K562 (cell line): Measurements from ENCODE around the gene IP6K2. TPM values are rescaled to one million over a fixed set of nuclear protein-coding genes. Genes with fewer than 3 reads are reported as not detected.

Experiments used
- ARID2 ChIP-seq: fragments of 450-650 bp; IDR thresholded peaks from 2 replicates; pipeline ENCODE4 v1.6.1; 2017; ENCODE audit warnings: antibody characterized with exemption, mild to moderate bottlenecking
- C11orf30 ChIP-seq: fragments of 450-650 bp; IDR thresholded peaks from 2 replicates; pipeline ENCODE4 v1.6.1; 2016; ENCODE audit warnings: low read depth, mild to moderate bottlenecking
- ESRRB ChIP-seq: fragments of 250-450 bp; sonication (Bioruptor Pico); IDR thresholded peaks from 2 replicates; pipeline ENCODE4 v1.5.0; 2020; ENCODE audit warnings: mild to moderate bottlenecking, moderate library complexity, borderline replicate concordance
- EZH2 ChIP-seq: IDR thresholded peaks from 2 replicates; pipeline ENCODE4 v1.6.1; 2012; ENCODE audit warnings: low read depth, mild to moderate bottlenecking, inconsistent platforms, low read length, borderline replicate concordance
- FOXK2 ChIP-seq, 2 experiments: fragments of 450-650 bp; IDR thresholded peaks in 1 of 2; conservative IDR thresholded peaks in 1 of 2; 2 replicates each; pipeline ENCODE4 v1.6.1; 2016; ENCODE audit warnings: low read depth in 2 of 2, mild to moderate bottlenecking in 1 of 2
- HDAC1 ChIP-seq, 2 experiments: fragments of 450-650 bp; IDR thresholded peaks; 2 replicates each; pipeline ENCODE4 v1.6.1; 2016 to 2017; ENCODE audit warnings: inconsistent platforms in 1 of 2, mild to moderate bottlenecking in 1 of 2, moderate library complexity in 1 of 2
- KLF16 ChIP-seq: IDR thresholded peaks from 2 replicates; pipeline ENCODE4 v1.6.1; 2016; ENCODE audit warnings: antibody characterized with exemption
- L3MBTL2 ChIP-seq: fragments of 450-650 bp; IDR thresholded peaks from 2 replicates; pipeline ENCODE4 v1.6.1; 2016; ENCODE audit warnings: mild to moderate bottlenecking, moderate library complexity
- LEF1 ChIP-seq: fragments of 450-650 bp; IDR thresholded peaks from 2 replicates; pipeline ENCODE4 v1.6.1; 2016; ENCODE audit warnings: mild to moderate bottlenecking
- NEUROD1 ChIP-seq: fragments of 150-350 bp; IDR thresholded peaks from 2 replicates; pipeline ENCODE4 v1.6.1; 2014; ENCODE audit warnings: borderline replicate concordance, low read length, low read depth; ENCODE audit not compliant: partially characterized antibody
- NUFIP1 ChIP-seq: fragments of 450-650 bp; IDR thresholded peaks from 2 replicates; pipeline ENCODE4 v1.6.1; 2018; ENCODE audit not compliant: partially characterized antibody
- RBM14 ChIP-seq: fragments of 200-400 bp; formaldehyde crosslinking; IDR thresholded peaks from 2 replicates; pipeline ENCODE4 v1.6.1; 2018; ENCODE audit warnings: low read depth, mild to moderate bottlenecking, low read length, moderate library complexity, borderline replicate concordance; ENCODE audit not compliant: insufficient read depth
- SETDB1 ChIP-seq: IDR thresholded peaks from one replicate; pipeline ENCODE4 v1.6.1; 2012; ENCODE audit warnings: low read length, control low read depth, inconsistent platforms
- SIN3B ChIP-seq: fragments of 450-650 bp; IDR thresholded peaks from 2 replicates; pipeline ENCODE4 v1.6.1; 2017; ENCODE audit warnings: low read depth, mild to moderate bottlenecking, moderate library complexity
- TAF1 ChIP-seq: IDR thresholded peaks from 2 replicates; pipeline ENCODE4 v1.6.1; 2011; ENCODE audit warnings: mild to moderate bottlenecking, low read length, moderate library complexity; ENCODE audit not compliant: insufficient read depth, control insufficient read depth, severe bottlenecking; ENCODE audit errors: extremely low read depth
- TAF15 ChIP-seq: fragments of 200-400 bp; formaldehyde crosslinking; IDR thresholded peaks from 2 replicates; pipeline ENCODE4 v1.6.1; 2017; ENCODE audit warnings: mild to moderate bottlenecking, low read depth, low read length, moderate library complexity
- YBX1 ChIP-seq: fragments of 450-650 bp; IDR thresholded peaks from 2 replicates; pipeline ENCODE4 v1.7.1; 2016; ENCODE audit warnings: mild to moderate bottlenecking
- ZKSCAN1 ChIP-seq: fragments of 150-350 bp; IDR thresholded peaks from 2 replicates; pipeline ENCODE4 v1.6.1; 2016; ENCODE audit warnings: low read depth, low read length
- ZNF165 ChIP-seq: fragments of 250-450 bp; sonication (Bioruptor Pico); IDR thresholded peaks from 2 replicates; pipeline ENCODE4 v1.4.0; 2020; ENCODE audit warnings: borderline replicate concordance
- ZNF778 ChIP-seq: fragments of 450-650 bp; formaldehyde crosslinking; IDR thresholded peaks from 2 replicates; pipeline ENCODE4 v1.4.0; 2020; ENCODE audit warnings: mild to moderate bottlenecking, moderate library complexity
- polyA plus RNA-seq, 8 experiments: library from polyadenylated mRNA; depleted of rRNA in 4 of 8; stranded (reverse) in 5 of 8; unstranded in 3 of 8; fragments of >200 nt; fragmentation: Nextera tagmentation in 2 of 8; fragmentation: Illumina TruSeq in 1 of 8; extraction: Ambion mirVana in 2 of 8; extraction: Trizol in 1 of 8; gene quantifications; 2 replicates each; pipeline versions ENCODE4 v1.2.1 to v1.2.3, GENCODE V29; 2011 to 2014; ENCODE audit warnings: inconsistent platforms in 1 of 8, missing spikeins in 1 of 8
- total RNA-seq, 7 experiments: library from RNA; depleted of rRNA in 6 of 7; stranded (reverse); fragments of >200 nt in 6 of 7; fragmentation: Illumina TruSeq in 2 of 7; extraction: Trizol in 2 of 7; gene quantifications; 2 replicates each; pipeline versions ENCODE4 v1.2.1 to v1.2.3, GENCODE V29; 2011 to 2021; ENCODE audit warnings: low replicate concordance in 1 of 7
- TF ChIP-seq, protein P1 (sequence below), 2 experiments: fragments of 150-350 bp in 1 of 2; IDR thresholded peaks; 2 replicates each; pipeline ENCODE4 v1.6.1; 2012 to 2016; ENCODE audit warnings: low read depth in 2 of 2, low read length in 2 of 2, mild to moderate bottlenecking in 1 of 2, moderate library complexity in 1 of 2
- TF ChIP-seq, protein P2 (sequence below), 2 experiments: IDR thresholded peaks in 1 of 2; conservative IDR thresholded peaks in 1 of 2; 2 replicates each; pipeline ENCODE4 v1.6.1; 2016; ENCODE audit warnings: low read depth in 2 of 2, mild to moderate bottlenecking in 1 of 2, missing compliant biosample characterization in 1 of 2, missing genetic modification characterization in 1 of 2, moderate library complexity in 1 of 2

Gene IP6K2
- total and polyA plus RNA-seq, 9 of the 15 experiments (the other 6 are each of a cell fraction or from before 2014, with no cell fraction given): 19.6 to 78.1 (median 48.0) TPM

DNA sequence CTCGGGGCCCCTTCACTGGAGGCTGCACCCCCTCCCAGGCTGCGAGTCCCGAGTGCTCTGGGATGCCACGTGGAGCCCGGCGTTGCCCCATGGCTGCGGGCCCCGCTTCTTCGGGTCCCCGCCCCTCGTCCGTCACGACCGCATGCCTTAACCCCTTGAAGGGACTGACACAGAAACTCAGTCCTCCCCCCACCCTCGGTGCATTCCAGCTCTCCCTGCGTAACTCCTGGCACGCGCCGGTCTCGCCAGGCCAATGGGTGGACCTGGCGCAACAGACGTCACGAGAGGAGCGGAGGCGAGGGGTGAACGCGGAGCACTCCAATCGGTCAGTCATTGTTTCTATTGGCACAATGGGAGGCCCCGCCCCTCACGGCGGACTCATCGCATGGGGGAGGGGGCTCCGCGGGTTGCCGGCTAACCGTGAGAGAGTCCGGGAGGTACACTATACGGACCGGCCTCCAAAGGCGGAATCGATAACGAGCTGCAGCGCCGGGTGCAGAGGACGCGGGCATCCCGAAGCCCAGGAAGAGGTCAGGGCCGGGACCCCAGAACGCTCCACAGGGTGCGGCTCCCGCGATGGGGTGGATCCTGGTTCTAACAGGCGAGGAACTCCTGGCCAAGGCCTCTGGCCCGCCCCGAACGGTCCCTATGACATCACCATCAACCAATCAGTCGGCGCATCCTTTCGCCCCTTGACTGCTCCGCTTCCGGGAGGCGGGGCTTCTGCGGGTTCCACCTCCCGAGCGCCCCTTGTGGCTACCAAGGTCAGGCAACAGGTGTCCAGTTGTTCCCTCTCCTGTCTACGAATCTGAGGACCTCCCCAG is 53.3 kb downstream of the IP6K2 start (continued):
- TF ChIP-seq KLF16 (no peak), C11orf30 (no peak), L3MBTL2 (peak; percentile 90), NEUROD1 (no peak), ESRRB (CRISPR knock-in tag) (no peak), SIN3B (no peak), ZKSCAN1 (0 out of 2 replicates have a peak, but pooled peaks have one; percentile 22), TAF15 (no peak), YBX1 (no peak), NUFIP1 (no peak), FOXK2 (conservative IDR thresholded peaks at IDR 0.05 in 1 of 2, IDR thresholded peaks at IDR 0.05 in 1 of 2; ENCODE audit: low read depth in 2 of 2) (peak; percentile 53 to 56; a peak in 2 of 4 replicates), ZNF778 (CRISPR knock-in tag) (no peak), ZNF165 (CRISPR knock-in tag) (no peak), SETDB1 (no peak), RBM14 (no peak), HDAC1 (IDR thresholded peaks at IDR 0.05) (peak in 1 of 2 experiments; percentile 70; a peak in 1 of 4 replicates), EZH2 (no peak), LEF1 (peak; percentile 60), ARID2 (no peak), TAF1 (no peak)
- TF ChIP-seq, protein P1, sequence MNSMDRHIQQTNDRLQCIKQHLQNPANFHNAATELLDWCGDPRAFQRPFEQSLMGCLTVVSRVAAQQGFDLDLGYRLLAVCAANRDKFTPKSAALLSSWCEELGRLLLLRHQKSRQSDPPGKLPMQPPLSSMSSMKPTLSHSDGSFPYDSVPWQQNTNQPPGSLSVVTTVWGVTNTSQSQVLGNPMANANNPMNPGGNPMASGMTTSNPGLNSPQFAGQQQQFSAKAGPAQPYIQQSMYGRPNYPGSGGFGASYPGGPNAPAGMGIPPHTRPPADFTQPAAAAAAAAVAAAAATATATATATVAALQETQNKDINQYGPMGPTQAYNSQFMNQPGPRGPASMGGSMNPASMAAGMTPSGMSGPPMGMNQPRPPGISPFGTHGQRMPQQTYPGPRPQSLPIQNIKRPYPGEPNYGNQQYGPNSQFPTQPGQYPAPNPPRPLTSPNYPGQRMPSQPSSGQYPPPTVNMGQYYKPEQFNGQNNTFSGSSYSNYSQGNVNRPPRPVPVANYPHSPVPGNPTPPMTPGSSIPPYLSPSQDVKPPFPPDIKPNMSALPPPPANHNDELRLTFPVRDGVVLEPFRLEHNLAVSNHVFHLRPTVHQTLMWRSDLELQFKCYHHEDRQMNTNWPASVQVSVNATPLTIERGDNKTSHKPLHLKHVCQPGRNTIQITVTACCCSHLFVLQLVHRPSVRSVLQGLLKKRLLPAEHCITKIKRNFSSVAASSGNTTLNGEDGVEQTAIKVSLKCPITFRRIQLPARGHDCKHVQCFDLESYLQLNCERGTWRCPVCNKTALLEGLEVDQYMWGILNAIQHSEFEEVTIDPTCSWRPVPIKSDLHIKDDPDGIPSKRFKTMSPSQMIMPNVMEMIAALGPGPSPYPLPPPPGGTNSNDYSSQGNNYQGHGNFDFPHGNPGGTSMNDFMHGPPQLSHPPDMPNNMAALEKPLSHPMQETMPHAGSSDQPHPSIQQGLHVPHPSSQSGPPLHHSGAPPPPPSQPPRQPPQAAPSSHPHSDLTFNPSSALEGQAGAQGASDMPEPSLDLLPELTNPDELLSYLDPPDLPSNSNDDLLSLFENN (IDR thresholded peaks at IDR 0.05; ENCODE audit: low read depth in 2 of 2, low read length in 2 of 2): no peak
- TF ChIP-seq, protein P2, sequence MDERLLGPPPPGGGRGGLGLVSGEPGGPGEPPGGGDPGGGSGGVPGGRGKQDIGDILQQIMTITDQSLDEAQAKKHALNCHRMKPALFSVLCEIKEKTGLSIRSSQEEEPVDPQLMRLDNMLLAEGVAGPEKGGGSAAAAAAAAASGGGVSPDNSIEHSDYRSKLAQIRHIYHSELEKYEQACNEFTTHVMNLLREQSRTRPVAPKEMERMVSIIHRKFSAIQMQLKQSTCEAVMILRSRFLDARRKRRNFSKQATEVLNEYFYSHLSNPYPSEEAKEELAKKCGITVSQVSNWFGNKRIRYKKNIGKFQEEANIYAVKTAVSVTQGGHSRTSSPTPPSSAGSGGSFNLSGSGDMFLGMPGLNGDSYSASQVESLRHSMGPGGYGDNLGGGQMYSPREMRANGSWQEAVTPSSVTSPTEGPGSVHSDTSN (CRISPR knock-in tag; IDR thresholded peaks at IDR 0.05; ENCODE audit: low read depth): no peak
- TF ChIP-seq, protein P2 (tag; conservative IDR thresholded peaks at IDR 0.05; ENCODE audit: low read depth): no peak
